Stimulated activated CD8-positive, alpha-beta memory T cell treated with anti-CD3 and anti-CD28 coated beads, Interleukin-12 subunit alpha, Interleukin-12 subunit beta, amount 100 ng/mL, for 24 hours (primary cell): ENCODE measurements around the gene STC2.
"Not testable (repeated sequence)": the region's sequence is repeated elsewhere in the genome, so short reads cannot be mapped to it uniquely, and the experiment has no call there.

ENCODE experiments used
- DNase-seq: peaks from one replicate; pipeline ENCODE4 v3.0.0-alpha.2; 2020; ENCODE audit errors: extremely low read depth

STC2 gene

DNA sequence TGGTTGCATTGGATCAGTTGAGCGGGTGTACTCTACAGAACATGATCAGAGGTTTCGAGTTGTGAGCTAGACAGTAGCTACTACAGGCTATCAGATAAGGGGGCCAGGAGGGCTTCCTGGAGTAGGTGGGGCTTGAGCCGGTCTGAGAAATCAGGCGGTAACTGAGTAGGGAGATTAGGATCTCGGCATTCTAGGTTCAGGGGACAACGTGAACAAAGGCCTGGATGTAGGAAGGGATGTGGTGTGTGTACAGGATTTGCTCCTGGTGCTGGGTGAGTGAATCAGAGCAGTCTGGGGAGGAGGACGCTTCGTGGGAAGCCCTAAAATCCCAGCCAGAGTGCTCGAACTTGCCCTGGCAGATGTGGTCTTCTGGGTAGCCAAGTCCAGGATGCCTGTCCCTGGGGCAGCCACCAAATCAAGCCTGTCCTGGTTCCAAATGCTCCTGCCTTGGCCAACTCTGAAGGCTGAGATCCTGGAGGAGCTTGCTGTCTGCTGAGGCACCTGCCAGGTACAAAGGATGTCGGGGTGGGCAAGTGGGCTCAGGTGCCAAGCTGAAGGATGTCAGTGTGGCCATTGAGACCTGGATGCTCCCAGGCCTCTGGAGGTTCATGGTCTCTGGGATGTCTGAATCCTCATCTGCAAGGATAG is 33.4 kb downstream of the STC2 start:
- no peak for DNase-seq

DNA sequence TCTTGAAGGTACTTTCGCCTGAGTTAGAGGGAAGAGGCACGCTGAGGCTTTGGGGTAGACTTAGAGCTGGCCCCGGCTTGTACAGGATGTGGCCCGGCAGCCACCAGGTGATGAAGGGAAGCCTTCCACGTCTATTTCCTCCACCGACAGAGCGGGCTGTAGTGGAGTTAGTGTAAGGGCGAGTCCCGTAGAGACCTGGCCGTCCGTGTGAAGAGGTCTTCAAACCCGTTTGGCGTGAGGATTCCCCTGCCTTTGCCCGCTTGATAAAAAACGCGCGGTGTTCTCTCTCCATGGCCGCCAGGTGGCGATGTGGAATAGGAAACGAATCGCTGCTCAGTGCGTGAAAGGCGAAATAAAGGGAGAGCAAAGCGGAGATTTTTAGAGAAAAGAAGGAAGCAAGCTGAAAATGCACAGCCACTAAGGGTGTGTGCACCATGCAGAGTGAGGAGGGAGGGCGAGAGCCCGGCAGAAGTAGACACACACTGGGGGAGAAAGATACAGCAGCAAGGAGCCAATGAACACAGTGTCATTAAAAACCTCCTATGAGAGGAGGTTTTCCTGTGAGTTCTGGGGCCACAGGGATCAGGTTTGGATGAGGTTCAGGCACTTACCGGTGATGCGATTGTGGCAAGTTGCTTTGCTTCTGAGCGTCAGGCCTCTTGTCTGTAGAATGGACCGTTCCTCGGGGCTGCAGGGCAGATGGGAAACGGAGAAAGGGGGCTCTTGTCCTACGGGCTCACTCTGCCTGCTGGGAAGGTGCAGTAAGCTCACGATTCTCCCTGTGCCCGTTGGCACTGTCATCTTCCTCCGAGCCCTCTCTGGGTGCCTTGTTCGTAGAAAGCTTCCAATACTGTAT is 34.2 kb downstream of the STC2 start:
- DNase-seq = no peak

- DNase-seq = no peak
Observed at GRCh38 chr5:173291722-173292658, 36.2 kb downstream of the STC2 start.

- no peak for DNase-seq
Observed at GRCh38 chr5:173290477-173291131, 37.6 kb downstream of the STC2 start.

GRCh38 chr5:173289372-173289771 is 38.8 kb downstream of the STC2 start:
- no peak for DNase-seq

- DNase-seq = no peak
Observed at GRCh38 chr5:173288632-173289031, 39.6 kb downstream of the STC2 start.

DNA sequence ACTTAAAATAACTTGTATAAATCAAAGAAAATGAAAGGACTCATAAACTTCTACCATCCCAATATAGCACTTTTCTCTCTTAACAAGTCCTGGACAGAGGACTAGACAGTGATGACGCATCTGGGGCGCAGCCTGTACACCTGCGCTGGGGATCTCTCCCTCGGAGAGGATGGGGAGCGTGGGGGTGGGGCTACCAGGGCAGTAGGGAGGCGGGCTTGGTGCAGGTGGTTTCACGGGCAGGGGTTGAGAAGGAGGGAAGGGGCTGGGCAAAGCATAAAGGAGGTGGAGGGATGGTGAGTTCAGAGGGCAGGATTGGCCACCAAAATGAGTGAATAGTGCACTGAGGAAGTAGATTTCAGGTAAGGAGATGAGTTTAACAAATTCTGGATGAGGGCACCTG is 41.1 kb downstream of the STC2 start:
- DNase-seq = no peak

GRCh38 chr5:173284343-173284958 is 43.8 kb downstream of the STC2 start:
- DNase-seq = not testable (repeated sequence)

GRCh38 chr5:173283318-173284288 is 44.6 kb downstream of the STC2 start:
- DNase-seq = peak; percentile 48

DNA sequence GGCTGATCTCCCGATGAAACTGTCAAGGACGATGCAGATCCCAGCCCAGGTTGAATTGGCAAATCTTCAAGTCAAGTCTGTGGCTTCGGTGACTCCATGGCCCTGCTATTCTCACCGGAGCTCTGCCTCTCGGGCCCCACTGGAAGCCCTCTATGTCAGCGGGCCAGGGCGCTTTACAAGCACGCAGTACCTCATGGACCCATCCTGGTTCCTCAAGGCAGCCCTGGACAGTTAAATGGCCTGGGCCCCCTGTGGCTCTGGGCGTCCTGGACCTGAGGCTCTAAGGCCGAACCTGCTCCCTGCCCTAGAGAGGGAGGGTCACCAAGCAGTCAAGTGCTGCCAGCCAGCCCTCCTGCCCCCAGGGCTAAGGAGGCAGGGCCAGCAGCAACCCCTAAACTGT is 45.3 kb downstream of the STC2 start:
- no peak for DNase-seq

DNA sequence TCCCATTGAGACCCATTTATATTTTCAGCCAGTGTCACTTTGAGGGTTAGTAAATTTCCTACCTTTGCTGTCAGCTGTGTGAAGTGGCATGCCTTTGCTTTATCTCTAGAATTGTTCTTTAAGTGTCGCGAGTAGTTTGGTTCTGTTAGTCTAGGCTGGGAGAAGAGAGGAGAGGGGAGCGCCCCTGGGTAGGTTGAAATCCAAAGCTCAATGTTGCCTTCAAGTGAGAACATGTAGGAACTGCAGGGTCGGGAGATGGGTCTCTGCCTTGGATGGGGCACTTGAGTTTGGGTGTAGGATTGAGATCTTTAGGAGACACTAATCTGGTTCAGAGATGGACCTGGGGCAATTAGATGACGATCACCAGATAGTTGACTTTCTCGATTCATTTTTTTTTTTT is 46.3 kb downstream of the STC2 start:
- no peak for DNase-seq

DNA sequence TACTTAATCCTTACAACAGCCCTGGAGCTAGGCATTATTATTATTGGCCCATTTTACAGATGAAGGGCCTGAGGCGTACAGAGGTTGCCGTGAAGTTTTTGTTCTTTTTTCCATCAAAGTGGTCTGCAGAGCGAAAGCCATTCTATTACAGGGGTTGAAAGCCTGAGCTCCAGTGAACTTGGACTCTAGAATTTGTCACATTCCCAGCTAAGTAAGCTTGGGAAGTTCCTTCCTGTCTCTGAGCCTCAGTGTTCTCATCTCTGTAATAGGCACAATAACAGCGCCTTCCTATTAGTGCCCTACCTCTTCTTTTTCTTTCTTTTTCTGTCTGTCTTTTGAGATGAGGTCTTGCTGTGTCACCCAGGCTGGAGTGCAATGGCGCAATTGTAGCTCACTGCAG is 49.0 kb downstream of the STC2 start:
- no peak for DNase-seq

GRCh38 chr5:173278641-173279040 is 49.6 kb downstream of the STC2 start:
- no peak for DNase-seq

- DNase-seq = no peak
Observed at GRCh38 chr5:173278172-173278571, 50.0 kb downstream of the STC2 start.

DNA sequence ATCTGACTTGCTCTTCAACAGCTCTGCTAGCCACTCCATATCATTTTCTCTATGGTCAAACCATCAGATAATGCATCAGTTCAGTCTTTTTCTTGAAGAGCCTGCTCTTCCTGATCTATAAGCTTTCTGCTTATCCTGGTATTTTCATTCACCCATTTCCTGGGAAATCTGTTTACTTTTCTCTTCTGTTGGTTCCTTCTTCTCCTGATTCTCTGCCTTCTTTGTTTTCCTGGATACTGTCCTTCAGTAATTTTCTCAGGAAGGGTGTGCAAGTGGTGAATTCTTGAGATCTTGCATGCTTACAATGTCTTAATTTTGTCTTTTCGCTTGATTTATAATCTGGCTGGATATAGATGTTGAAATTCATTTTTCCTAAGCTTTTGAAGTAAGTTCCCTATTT is 53.4 kb downstream of the STC2 start:
- no peak for DNase-seq

GRCh38 chr5:173271419-173271818 is 56.8 kb downstream of the STC2 start:
- no peak for DNase-seq

- DNase-seq = no peak
Observed at GRCh38 chr5:173268750-173269432, 59.3 kb downstream of the STC2 start.

GRCh38 chr5:173265433-173265832 is 62.8 kb downstream of the STC2 start:
- no peak for DNase-seq
